ENCODE measurements around the gene GK2.

Gene GK2

GRCh38 chr4:79408063-79408462, at the start of gene GK2:
TSS of gene GK2 (minus strand) at chr4:79408228. CDS start at chr4:79408200, 28 bp downstream.
- POLR2A ChIA-PET: no interaction called here
- CTCF ChIA-PET: interaction anchor here (3.1 kb wide), 1 partner anchor 10 kb away, joined by 7 read pairs; no protein-coding TSS in a partner anchor
- TF ChIP-seq CTCF (IDR thresholded peaks at IDR 0.05; ENCODE audit: control extremely low read depth, extremely low read depth, low read depth, missing control alignments): no peak
- DNase-seq (ENCODE audit: extremely low spot score): no peak

GRCh38 chr4:79455216-79455615, 47.2 kb upstream of the GK2 start:
- no peak for DNase-seq (ENCODE audit: extremely low spot score)
- no peak for TF ChIP-seq CTCF (IDR thresholded peaks at IDR 0.05; ENCODE audit: control extremely low read depth, extremely low read depth, low read depth, missing control alignments)
- CTCF ChIA-PET: no interaction called here
- POLR2A ChIA-PET: no interaction called here

GRCh38 chr4:79454656-79455055, 46.6 kb upstream of the GK2 start:
- TF ChIP-seq CTCF (IDR thresholded peaks at IDR 0.05; ENCODE audit: control extremely low read depth, extremely low read depth, low read depth, missing control alignments): no peak
- CTCF ChIA-PET: no interaction called here
- POLR2A ChIA-PET: no interaction called here
- DNase-seq (ENCODE audit: extremely low spot score): no peak

- CTCF ChIA-PET: interaction anchor here (0.8 to 1.2 kb wide), 2 partner anchors 13 to 15 kb away, joined by 3 read pairs; no protein-coding TSS in a partner anchor
- TF ChIP-seq CTCF (IDR thresholded peaks at IDR 0.05; ENCODE audit: control extremely low read depth, extremely low read depth, low read depth, missing control alignments): no peak
- no peak for DNase-seq (ENCODE audit: extremely low spot score)
Observed at GRCh38 chr4:79450053-79450452, 42.0 kb upstream of the GK2 start.

GRCh38 chr4:79446145-79446544, 38.1 kb upstream of the GK2 start:
- CTCF ChIA-PET: interaction anchor here (1.2 kb wide), 1 partner anchor 16 kb away, joined by 4 read pairs; no protein-coding TSS in a partner anchor
- no peak for TF ChIP-seq CTCF (IDR thresholded peaks at IDR 0.05; ENCODE audit: control extremely low read depth, extremely low read depth, low read depth, missing control alignments)

More at GRCh38 chr4:79450053-79450452, 42.0 kb upstream of the GK2 start:
- POLR2A ChIA-PET: no interaction called here

GRCh38 chr4:79445371-79445781, 37.3 kb upstream of the GK2 start:
- CTCF ChIA-PET: interaction anchor here (1.2 to 1.3 kb wide), 2 partner anchors 16 to 24 kb away, joined by 3 to 4 read pairs; no protein-coding TSS in a partner anchor
- DNase-seq (ENCODE audit: extremely low spot score): no peak
- POLR2A ChIA-PET: no interaction called here
- no peak for TF ChIP-seq CTCF (IDR thresholded peaks at IDR 0.05; ENCODE audit: control extremely low read depth, extremely low read depth, low read depth, missing control alignments)

More at GRCh38 chr4:79446145-79446544, 38.1 kb upstream of the GK2 start:
- POLR2A ChIA-PET: no interaction called here
- no peak for DNase-seq (ENCODE audit: extremely low spot score)

All from GM10248 (cell line).